HG02798 (cell line): ENCODE measurements around the gene NXPH3.

Experiments
- ATAC-seq: cut with Tn5 transposase; IDR thresholded peaks from one replicate; pipeline ENCODE4 v1.9.1; 2021; ENCODE audit warnings: mild to moderate bottlenecking; ENCODE audit not compliant: unreplicated experiment, poor library complexity

Gene NXPH3

DNA sequence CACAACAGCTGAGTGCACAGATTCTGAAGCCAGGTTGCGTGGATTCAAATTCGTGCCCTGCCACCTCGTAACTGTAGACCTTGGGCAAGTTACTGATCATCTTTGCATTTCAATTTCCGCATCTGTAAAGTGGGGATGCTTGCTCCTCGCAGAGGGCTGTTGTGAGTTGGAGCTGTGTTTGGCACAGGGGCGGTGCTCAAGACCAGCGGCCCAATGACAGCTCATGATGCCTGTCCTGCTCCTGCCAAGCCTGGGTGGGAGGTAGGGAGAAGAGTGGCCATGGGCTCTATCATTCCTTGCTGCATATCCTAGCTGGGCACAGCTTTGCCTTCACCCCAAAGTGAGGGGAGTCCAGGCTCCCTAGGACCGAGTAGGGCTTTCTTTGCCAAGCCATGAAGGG is 12.6 kb downstream of the NXPH3 start:
- ATAC-seq: no peak

DNA sequence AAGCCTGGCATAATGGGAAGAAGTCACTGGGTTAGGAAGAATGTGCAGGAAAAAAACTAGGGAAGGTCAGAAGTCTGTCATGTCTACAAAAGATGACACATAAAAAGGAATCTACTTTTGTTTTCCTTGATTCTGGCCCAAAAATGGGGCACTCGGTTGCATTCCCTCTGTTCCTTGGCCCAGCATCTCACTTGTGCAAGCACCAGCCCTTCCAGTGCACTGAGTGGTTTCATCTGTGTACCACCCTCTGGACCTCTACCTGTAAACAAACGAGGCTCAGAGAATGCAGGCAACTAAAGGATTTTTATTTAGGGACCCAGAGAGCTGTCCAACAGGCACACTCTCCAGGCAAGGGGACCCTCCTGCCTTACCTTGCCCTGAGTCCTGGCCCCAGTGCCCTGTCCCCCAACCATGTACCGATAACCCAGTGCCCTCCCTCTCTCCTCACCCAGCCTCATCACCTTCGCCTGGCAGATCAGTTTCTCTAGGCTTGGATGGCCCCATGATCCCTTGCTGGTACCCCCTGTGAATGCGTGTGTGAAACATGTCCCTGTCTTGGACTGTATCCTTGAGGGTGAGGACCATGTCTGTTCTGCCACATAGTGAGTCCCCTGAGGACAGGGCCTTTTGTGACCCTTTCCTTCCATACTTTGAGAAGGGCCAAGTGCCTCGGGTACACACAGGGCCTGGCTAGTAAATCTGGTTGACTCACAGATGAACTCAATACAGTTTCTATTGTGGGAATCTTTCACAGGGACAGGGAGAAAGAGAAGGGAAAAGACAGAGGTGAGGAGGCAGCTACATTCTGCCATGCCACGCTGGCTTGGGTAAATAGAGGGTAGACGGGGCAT is 13.3 kb downstream of the NXPH3 start:
- ATAC-seq: no peak

GRCh38 chr17:49589577-49589927 is 13.9 kb downstream of the NXPH3 start:
- no peak for ATAC-seq

- no peak for ATAC-seq
Measured at GRCh38 chr17:49590874-49591273, 15.2 kb downstream of the NXPH3 start.

DNA sequence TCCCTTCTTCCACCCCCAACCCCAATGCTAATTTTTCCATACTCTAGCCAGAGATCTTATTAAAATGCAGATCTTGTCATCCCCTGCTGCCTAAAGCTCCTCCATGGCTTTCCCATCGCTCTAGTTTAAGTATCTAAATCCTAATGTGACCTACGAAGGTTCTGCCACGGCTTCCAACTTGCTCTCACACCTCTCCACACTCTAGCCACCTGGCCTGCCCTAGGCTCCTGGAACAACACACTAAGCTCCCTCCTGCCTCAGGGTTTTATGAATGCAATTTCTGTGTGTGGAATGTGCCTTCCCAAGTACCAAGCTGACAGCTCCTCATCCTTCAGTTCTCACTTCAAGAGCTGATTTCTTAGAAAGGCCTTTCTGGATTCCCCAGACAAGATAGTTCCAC is 16.6 kb downstream of the NXPH3 start:
- no peak for ATAC-seq

DNA sequence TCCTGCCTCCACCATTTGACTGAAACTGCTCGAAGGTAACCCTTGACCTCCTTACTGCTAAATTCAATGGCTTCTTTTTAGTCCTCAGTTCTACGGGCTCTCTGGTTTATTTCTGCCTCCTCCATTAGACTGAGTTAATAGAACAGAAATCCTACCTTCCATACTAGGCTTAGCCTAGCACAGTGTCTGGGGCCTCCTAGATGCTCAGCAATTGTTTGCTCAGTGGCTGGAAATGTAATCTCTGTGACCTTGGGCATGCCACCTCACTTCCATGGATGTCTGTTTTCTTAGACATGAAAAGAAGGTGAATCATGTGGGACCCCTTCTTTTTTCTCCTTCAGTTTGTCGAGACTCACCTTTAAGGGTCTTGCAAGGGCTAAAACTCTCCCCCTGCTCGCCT is 19.7 kb downstream of the NXPH3 start:
- no peak for ATAC-seq

GRCh38 chr17:49595980-49596379 is 20.3 kb downstream of the NXPH3 start:
- ATAC-seq: no peak

- ATAC-seq: no peak
Measured at GRCh38 chr17:49596613-49597244, 21.1 kb downstream of the NXPH3 start.

- ATAC-seq: no peak
Measured at GRCh38 chr17:49597436-49597835, 21.8 kb downstream of the NXPH3 start.

GRCh38 chr17:49597928-49598655 is 22.4 kb downstream of the NXPH3 start:
- ATAC-seq: no peak

GRCh38 chr17:49598918-49599317 is 23.2 kb downstream of the NXPH3 start:
- ATAC-seq: no peak

- no peak for ATAC-seq
Measured at GRCh38 chr17:49600949-49601348, 25.3 kb downstream of the NXPH3 start.

DNA sequence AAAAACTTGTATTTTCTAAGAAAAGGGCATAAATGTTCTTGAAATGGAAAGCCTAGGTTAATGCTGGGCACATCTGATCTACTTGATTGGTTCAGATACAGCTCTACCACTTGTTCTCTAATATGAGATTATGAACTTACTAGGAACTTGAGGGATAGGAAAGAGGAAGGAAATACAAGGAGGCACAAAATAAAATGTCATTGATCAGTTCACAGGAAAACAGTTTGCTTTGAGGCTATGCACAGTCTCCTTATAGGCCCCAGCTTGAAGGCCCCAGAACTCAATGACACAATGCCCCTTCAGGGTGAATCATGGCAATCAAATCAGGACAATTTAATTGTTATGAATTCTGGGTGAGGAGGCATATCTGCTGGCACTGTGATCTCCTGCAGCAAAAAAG is 27.1 kb downstream of the NXPH3 start:
- no peak for ATAC-seq

DNA sequence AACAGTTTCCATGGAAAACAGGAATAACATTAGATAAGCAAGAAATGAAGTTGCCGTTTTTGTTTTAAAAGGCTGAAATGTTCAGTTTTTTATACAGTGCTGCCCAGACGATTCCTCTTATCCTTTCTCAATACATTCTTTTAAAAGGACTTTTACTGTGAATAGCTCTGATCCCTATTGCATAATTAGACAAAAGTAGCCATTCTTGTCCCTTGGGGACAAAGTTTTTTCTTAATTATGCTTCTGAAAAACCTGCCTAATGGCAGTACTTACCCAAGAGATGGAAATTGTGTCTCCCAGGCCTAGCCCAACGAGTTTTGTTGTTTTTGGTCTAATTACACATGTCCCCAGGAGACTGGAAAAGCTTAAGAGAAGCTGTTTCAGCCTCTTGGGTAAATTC is 27.6 kb downstream of the NXPH3 start:
- ATAC-seq: no peak

DNA sequence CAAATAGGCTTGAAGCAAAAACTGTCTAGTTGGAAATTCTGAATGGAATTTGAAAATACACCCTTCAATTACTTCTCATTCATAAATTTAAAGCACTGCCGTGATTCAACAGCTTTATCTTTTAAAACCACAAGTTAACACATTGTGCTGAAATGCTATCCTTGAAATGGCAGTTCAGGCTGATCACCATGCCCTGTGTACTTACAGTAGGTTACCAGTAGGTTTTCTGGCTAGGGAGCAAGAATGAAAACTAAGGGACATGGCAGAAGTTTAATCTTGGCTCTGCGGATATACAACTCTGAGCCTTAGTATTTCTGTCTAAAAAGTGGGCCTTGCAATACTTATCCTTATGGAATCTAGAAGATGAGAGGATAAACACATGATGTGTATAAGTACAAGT is 28.0 kb downstream of the NXPH3 start:
- ATAC-seq: no peak

DNA sequence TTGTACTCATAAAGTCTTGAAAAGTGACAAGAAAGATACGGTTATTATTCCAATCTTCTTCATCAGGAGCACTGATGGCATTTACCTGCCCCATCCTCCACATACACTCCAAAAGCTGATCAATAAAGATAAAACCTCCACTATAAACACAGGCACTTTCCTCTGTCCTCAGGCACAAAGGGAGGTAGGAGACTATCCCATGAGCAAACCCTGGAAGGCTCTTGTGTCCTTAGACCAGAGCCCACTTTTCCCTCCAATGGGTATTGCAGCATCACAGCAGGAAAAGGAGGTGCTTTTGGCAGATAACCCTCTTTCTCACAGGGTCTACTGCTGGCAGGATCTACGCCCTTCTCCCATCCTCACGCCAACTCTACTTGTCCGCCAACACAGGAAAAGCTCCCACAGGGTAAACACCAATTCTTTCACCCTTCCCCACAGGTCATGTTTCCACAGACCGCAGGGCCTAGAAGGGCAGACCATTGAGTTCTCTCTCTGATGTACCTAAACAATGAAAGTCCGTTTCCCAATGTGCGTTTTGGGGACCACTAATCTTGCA is 28.7 kb downstream of the NXPH3 start:
- ATAC-seq: no peak

DNA sequence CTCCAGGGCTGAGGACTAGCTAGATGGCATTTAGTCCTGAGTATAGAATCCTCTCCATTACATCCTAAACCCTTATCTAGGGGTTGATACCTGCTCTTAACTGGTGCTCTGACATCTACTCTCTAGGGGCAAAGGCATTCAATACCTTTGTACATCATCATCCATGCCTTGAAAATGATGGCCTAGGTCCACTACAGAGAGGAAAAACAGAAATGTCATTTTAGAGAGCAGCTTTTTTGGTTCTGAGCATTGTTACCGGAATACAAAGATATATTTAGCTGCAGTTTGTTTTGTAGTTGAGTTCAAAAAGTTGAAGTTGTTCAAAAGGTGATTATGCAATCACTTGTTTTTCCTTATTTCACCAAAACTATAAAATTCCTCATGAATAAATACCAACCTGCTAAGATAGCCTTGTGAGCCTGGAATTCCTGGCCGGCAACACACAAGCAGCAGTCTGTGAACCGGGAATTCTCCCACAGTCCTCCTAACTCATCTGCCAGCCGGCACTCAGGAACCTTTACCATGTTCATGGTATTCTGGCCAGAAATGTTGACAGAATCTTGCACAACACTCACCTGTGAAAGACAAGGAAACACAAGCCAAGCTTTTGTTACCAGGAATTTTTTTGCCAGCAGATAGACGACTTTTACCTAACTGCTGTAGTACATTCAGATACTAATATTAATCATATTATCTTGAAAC is 35.4 kb downstream of the NXPH3 start:
- ATAC-seq: no peak

- ATAC-seq: no peak
Measured at GRCh38 chr17:49612726-49613125, 37.1 kb downstream of the NXPH3 start.

GRCh38 chr17:49613182-49613800 is 37.6 kb downstream of the NXPH3 start:
- no peak for ATAC-seq

DNA sequence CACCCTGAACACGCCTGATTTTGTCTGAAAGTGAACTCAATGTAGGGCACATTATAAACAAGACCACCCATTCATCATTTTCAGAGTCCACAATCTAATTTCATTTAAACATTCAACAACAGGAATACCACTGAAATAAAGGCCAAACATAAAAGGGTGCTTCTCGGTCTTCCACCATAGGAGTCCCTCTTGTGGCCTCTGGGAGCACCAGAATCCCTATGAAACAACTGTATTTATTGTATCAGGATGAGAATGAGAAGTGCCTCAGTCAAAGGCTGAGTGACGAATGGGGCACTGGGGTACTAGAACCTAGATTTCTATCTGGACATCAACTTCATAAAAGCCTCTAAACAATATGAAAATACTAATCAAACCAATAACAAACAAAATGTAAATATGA is 40.4 kb downstream of the NXPH3 start:
- no peak for ATAC-seq
